MCF 10A (cell line): ENCODE measurements around the gene SRC. TPM values are rescaled to one million over a fixed set of nuclear protein-coding genes. Genes with fewer than 3 reads are reported as not detected.
A peak's percentile ranks its signal among the peaks of the same experiment; 100 is the strongest.

ENCODE experiments used
- BruUV-seq: library from RNA; stranded (reverse); fragments of 400-500 nt; replicated peaks from 2 replicates; lab custom pipeline; 2021; lab: Mats Ljungman, UMichigan
- CTCF ChIA-PET: fragments of 300-600 bp; sonication (Branson Sonifier 250); formaldehyde crosslinking; extraction: SDS; loops from one replicate; lab custom pipeline; 2021; ENCODE audit warnings: antibody characterized with exemption, inconsistent platforms; lab: Yijun Ruan, JAX
- POLR2A ChIA-PET: fragments of 300-600, 350-650 bp; sonication (Branson Sonifier 250); formaldehyde crosslinking; extraction: SDS; loops from one replicate; lab custom pipeline; 2020; ENCODE audit warnings: antibody characterized with exemption, inconsistent platforms; lab: Yijun Ruan, JAX
- DNase-seq: peaks from one replicate; pipeline ENCODE4 v3.0.0-alpha.2; 2018; ENCODE audit not compliant: unreplicated experiment
- H3K27ac Mint-ChIP-seq: one replicate; pipeline ENCODE4 v1.8.0; 2022; ENCODE audit warnings: mild to moderate bottlenecking, low read depth, mixed read lengths; ENCODE audit not compliant: unreplicated experiment
- H3K27me3 Mint-ChIP-seq: one replicate; pipeline ENCODE4 v1.8.0; 2022; ENCODE audit warnings: mixed read lengths; ENCODE audit not compliant: insufficient read depth, unreplicated experiment
- H3K36me3 Mint-ChIP-seq: one replicate; pipeline ENCODE4 v1.8.0; 2022; ENCODE audit warnings: mild to moderate bottlenecking, moderate library complexity, mixed read lengths; ENCODE audit not compliant: insufficient read depth, unreplicated experiment
- H3K4me1 Mint-ChIP-seq: one replicate; pipeline ENCODE4 v1.8.0; 2022; ENCODE audit warnings: mixed read lengths; ENCODE audit not compliant: insufficient read depth, unreplicated experiment
- H3K4me3 Mint-ChIP-seq: one replicate; pipeline ENCODE4 v1.8.0; 2022; ENCODE audit warnings: mild to moderate bottlenecking, moderate library complexity, mixed read lengths; ENCODE audit not compliant: unreplicated experiment
- H3K9me3 Mint-ChIP-seq: one replicate; pipeline ENCODE4 v1.8.0; 2022; ENCODE audit warnings: mixed read lengths; ENCODE audit not compliant: unreplicated experiment
- CTCF ChIP-seq: fragments of 200-600 bp; IDR thresholded peaks from one replicate; pipeline ENCODE4 v1.8.0; 2022; ENCODE audit warnings: antibody characterized with exemption, mild to moderate bottlenecking; ENCODE audit not compliant: unreplicated experiment
- intact Hi-C: fragments of 100-400 bp; cut with micrococcal nuclease; formaldehyde crosslinking; loops from 2 replicates; pipeline ENCODE4 v1.14.1; 2022
- total RNA-seq: library from RNA; stranded (reverse); gene quantifications from 2 replicates; pipeline ENCODE4 v1.2.3, GENCODE V29; 2022

SRC gene
- total RNA-seq, 1 experiment from 2014 or later = 28.1 TPM

- peaks cover 5% of the 10 kb centered on the region for H3K36me3 Mint-ChIP-seq
- BruUV-seq = no TSS peak
- H3K4me1 Mint-ChIP-seq = peaks cover 18% of the 10 kb centered on the region
- no peaks in the 10 kb centered on the region for H3K27me3 Mint-ChIP-seq
- ChIA-PET CTCF (interaction anchor here (0.6 to 2.5 kb wide), 6 partner anchors 9 to 74 kb away, joined by 3 to 8 read pairs (median 5); no protein-coding TSS in a partner anchor), POLR2A (interaction anchor here (0.6 to 5.2 kb wide), 6 partner anchors 12 to 359 kb away, joined by 3 to 30 read pairs (median 14); partner anchors contain the start of gene MANBAL)
- intact Hi-C loops = no loop called here
- no peak for TF ChIP-seq CTCF
- peak overlapping the region; percentile 22 for H3K27ac Mint-ChIP-seq
- H3K9me3 Mint-ChIP-seq = no peaks in the 10 kb centered on the region
- no peak for DNase-seq
- no peak overlapping the region for H3K4me3 Mint-ChIP-seq
Measured at GRCh38 chr20:37343994-37344355, 2.0 kb upstream of the SRC start.

DNA sequence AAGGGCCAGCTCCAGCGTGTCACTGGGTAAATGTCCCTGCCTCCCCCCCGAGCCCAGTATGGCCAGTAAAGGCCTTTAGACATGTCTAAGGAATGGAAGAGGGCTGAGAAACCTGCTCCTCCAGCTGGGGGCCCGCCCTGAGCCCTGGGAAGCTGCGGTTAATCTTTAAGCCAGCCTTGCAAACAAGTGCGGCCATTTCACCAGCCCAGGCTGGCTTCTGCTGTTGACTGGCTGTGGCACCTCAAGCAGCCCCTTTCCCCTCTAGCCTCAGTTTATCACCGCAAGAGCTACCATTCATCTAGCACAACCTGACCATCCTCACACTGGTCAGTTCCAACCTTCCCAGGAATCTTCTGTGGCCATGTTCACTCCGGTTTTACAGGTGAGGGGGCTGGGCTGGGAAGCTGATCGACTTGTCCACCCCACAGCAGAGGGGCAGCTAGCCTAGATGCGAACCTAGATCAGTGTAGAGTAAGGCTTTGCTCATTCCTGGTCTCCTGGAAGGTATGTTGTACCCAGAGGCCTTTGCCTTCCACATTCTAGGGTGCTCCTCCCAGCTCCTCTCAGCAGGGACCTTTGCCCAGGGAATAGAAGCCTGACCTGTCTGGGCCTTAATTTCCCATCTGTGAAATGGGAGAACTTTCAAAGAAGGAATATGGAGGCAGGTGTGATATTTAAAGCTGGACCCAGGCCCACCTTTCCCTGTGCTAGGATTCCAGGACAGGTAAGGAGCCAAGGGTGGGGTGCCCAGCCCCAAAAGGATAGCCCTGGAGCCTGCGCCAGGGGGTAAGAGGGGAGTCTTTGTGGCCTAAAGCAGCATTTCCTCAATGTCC, 1.2 kb upstream of the SRC start:
- H3K4me1 Mint-ChIP-seq = peaks cover 25% of the 10 kb centered on the region
- H3K27ac Mint-ChIP-seq = peak overlapping the region; percentile 54
- no peaks in the 10 kb centered on the region for H3K9me3 Mint-ChIP-seq
- no peak for TF ChIP-seq CTCF
- ChIA-PET POLR2A (interaction anchor here (0.6 to 5.2 kb wide), 9 partner anchors 10 to 359 kb away, joined by 3 to 30 read pairs (median 12); partner anchors contain the start of genes BLCAP, MANBAL, MROH8 and RPN2), CTCF (interaction anchor here (0.6 to 2.5 kb wide), 9 partner anchors 9 to 75 kb away, joined by 3 to 8 read pairs (median 5); no protein-coding TSS in a partner anchor)
- no TSS peak for BruUV-seq
- no peaks in the 10 kb centered on the region for H3K27me3 Mint-ChIP-seq
- H3K4me3 Mint-ChIP-seq = peak overlapping the region; percentile 75
- intact Hi-C loops = no loop called here
- DNase-seq = no peak
- peaks cover 5% of the 10 kb centered on the region for H3K36me3 Mint-ChIP-seq

- H3K4me3 Mint-ChIP-seq = peak overlapping the region; percentile 75
- no peak for DNase-seq
- peaks cover 25% of the 10 kb centered on the region for H3K4me1 Mint-ChIP-seq
- peaks cover 5% of the 10 kb centered on the region for H3K36me3 Mint-ChIP-seq
- ChIA-PET CTCF (interaction anchor here (1.0 to 2.0 kb wide), 2 partner anchors 74 to 179 kb away, joined by 3 to 5 read pairs; no protein-coding TSS in a partner anchor), POLR2A (interaction anchor here (1.3 to 5.2 kb wide), 7 partner anchors 10 to 181 kb away, joined by 4 to 30 read pairs (median 13); partner anchors contain the start of genes BLCAP and MANBAL)
- H3K27me3 Mint-ChIP-seq = no peaks in the 10 kb centered on the region
- TF ChIP-seq CTCF = no peak
- intact Hi-C loops = loop anchor here (2.0 kb wide), 1 partner anchor 51 kb away; no protein-coding TSS in a partner anchor
- peak overlapping the region; percentile 54 for H3K27ac Mint-ChIP-seq
- H3K9me3 Mint-ChIP-seq = no peaks in the 10 kb centered on the region
- BruUV-seq = no TSS peak
Measured at GRCh38 chr20:37346236-37346534, 245 bp downstream of the SRC start.
